Lower leg skin (tissue), 4 donors: ENCODE data around the gene HMGA1. TPM values are rescaled to one million over a fixed set of nuclear protein-coding genes. Genes with fewer than 3 reads are reported as not detected.

Source experiments
- DNase-seq, 2 donors: peaks; one replicate each; pipeline ENCODE4 v3.0.0-alpha.2; 2019; ENCODE audit warnings: low spot score in 2 of 2
- H3K4me3 ChIP-seq: fragments of 200-600 bp; sonication (generic); 2 replicates; pipeline ENCODE4 v1.5.1; 2017; ENCODE audit warnings: mild to moderate bottlenecking, low read depth; ENCODE audit not compliant: poor library complexity, severe bottlenecking
- CTCF ChIP-seq, 3 donors: fragments of 450-650 bp; IDR thresholded peaks; one replicate each; pipeline ENCODE4 v1.5.1; 2016; ENCODE audit warnings: antibody characterized with exemption in 3 of 3, mild to moderate bottlenecking in 3 of 3, moderate library complexity in 2 of 3
- POLR2A ChIP-seq, 2 donors: fragments of 450-650 bp; IDR thresholded peaks; one replicate each; pipeline ENCODE4 v1.6.1; 2016 to 2017; ENCODE audit warnings: antibody characterized with exemption in 2 of 2, mild to moderate bottlenecking in 1 of 2, moderate library complexity in 1 of 2
- WGBS, 2 donors: methylation state at CpG; one replicate each; pipeline ENCODE4 v1.1.5; 2018; 5-methylcytosine and 5-hydroxymethylcytosine counted together
- intact Hi-C: fragments of 100-400 bp; cut with DNase I; formaldehyde crosslinking; loops from one replicate; pipeline ENCODE4 v1.15.0; 2023; ENCODE audit warnings: low total_unique reads
- total RNA-seq, 4 donors: library from RNA; depleted of rRNA; stranded (reverse); fragments of >200 nt; gene quantifications; one replicate each; pipeline ENCODE4 v1.1.0, GENCODE V29; 2016

The HMGA1 gene
- total RNA-seq, result 100 to 1,000 TPM; 134 to 188 (median 167) TPM

- no peak for TF ChIP-seq CTCF (IDR thresholded peaks at IDR 0.05)
- peak in 1 of 2 donors; percentile 58 for TF ChIP-seq POLR2A (IDR thresholded peaks at IDR 0.05)
- H3K4me3 ChIP-seq, result peak within 1 kb of the TSS; percentile 46
- 1% methylated on average over 43 to 55 of the region's 91 CpGs for WGBS, 2 donors
- intact Hi-C loops, result no loop called here
- peak; percentile 82 to 97 for DNase-seq
Observed at GRCh38 chr6:34236443-34237315, at the start of gene HMGA1. Gene HMGA1, plus strand, starts transcription at chr6:34236873. Its CDS starts 3,908 bp downstream, at chr6:34240781.

- H3K4me3 ChIP-seq, result no peak overlapping the region
- 79 to 82% methylated on average over 12 of the region's 12 CpGs for WGBS, 2 donors
- intact Hi-C loops, result no loop called here
- TF ChIP-seq POLR2A (IDR thresholded peaks at IDR 0.05), result no peak
- TF ChIP-seq CTCF (IDR thresholded peaks at IDR 0.05), result no peak
- DNase-seq, result peak in 1 of 2 donors; percentile 81
Observed at GRCh38 chr6:34189806-34190503, 46.7 kb upstream of the HMGA1 start.

GRCh38 chr6:34190504-34191122 is 46.1 kb upstream of the HMGA1 start:
- TF ChIP-seq POLR2A (IDR thresholded peaks at IDR 0.05) (no peak), CTCF (IDR thresholded peaks at IDR 0.05) (no peak)
- DNase-seq, result peak in 1 of 2 donors; percentile 62
- WGBS, 2 donors, result 81 to 88% methylated on average over 13 to 14 of the region's 14 CpGs
- intact Hi-C loops, result no loop called here
- no peak overlapping the region for H3K4me3 ChIP-seq

- 94 to 95% methylated on average over 3 of the region's 3 CpGs for WGBS, 2 donors
Observed at GRCh38 chr6:34194772-34195171, 41.9 kb upstream of the HMGA1 start.

More at GRCh38 chr6:34194772-34195171, 41.9 kb upstream of the HMGA1 start:
- intact Hi-C loops, result loop anchor here (5.0 kb wide), 1 partner anchor 228 kb away; no protein-coding TSS in a partner anchor
- no peak for TF ChIP-seq CTCF (IDR thresholded peaks at IDR 0.05)
- no peak for TF ChIP-seq POLR2A (IDR thresholded peaks at IDR 0.05)
- no peak overlapping the region for H3K4me3 ChIP-seq
- DNase-seq, result no peak
